EL (cell line): ENCODE measurements around the gene TOLLIP.
A peak's percentile ranks its signal among the peaks of the same experiment; 100 is the strongest.
"Not testable (repeated sequence)": the region's sequence is repeated elsewhere in the genome, so short reads cannot be mapped to it uniquely, and the experiment has no call there.

Experiments
- DNase-seq: peaks from one replicate; pipeline ENCODE4 v3.0.0-alpha.2; 2016

The TOLLIP gene

DNA sequence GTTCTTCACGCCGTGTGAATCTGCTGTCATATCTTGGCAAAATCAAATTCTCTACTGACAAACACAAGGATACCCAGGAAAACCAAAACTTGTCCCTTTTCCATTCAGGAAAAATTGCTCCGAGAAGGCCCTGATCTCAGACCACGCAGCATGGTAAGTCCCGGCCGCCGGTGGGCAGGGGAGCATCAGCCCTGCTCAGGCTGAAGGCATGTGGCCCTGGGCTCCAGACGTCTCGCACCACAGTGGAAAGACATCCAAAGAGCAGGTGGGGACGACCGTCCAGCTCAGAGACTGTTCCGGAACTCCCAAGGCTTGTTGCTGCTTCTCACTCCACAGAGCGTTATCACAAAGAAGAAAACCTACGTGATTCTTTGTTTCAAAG lies 29.8 kb downstream of the TOLLIP start:
- DNase-seq, result no peak

DNA sequence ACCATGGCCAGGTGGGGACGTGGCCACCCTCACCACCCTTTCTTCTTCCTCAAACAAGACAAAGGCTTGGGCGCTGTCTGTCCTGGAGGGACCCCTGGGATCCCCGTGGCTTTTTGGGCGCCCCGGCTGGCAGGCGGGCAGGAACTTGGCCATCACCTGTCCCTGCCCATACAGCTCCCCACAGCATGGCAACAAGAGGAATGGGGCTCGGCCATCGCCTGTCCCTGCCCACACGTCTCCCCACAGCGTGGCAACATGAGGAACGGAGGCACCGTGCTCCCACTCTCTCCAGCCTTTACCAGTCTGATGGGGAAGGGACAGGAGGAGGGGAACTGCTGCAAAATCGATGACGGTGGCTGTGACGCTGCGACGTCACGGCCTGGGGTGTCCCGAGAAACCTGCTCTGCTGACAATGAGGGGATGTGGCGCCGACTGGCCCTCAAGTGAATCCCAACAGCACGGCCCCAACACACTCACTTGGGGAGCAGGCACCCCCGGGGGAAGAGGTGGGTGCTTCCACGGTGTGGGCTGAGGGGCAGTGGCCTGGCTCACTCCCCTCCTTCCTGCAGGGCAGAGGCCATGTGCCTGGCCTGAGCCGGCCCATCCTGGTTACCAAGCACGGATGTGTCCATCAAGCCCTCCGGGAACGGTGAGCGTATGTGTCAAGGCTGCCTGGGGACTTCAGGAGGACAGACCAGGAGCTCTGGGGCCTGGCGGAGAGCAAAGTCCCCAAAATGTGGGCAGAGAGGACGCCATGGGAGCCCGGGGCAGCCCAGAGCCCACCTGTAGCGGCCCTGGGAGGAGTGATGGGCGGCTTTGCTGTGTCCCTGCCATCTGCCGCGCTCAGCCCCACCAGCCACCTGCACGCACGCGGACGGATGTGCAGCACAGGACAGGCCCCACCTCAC lies 30.4 kb downstream of the TOLLIP start:
- no peak for DNase-seq

DNA sequence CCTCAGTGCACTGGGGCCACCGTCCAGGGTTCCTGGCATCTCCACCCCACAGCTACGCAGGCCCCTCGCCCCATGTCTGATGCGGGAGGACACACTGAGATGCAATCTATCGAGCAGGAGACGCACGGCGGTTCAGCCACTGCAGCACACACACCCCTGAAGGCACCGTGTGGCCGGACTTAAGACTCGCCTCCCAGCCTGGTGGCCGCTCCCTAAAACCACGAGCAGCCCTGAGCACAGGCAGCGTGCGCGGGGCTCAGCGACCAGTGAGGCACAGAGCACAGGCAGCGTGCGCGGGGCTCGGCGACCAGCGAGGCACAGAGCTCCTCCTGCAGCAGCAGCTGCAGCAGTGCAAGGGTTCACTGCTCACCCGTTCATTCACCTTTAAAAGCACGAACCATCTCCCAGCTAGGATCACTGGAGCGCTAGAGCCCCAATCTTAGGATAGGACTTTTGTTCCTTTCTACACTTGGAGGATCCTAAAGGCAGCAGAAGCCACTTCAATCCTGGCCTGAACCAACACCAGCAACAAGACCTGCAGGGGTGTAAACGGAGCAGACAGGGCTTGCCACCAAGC lies 31.4 kb downstream of the TOLLIP start:
- no peak for DNase-seq

DNA sequence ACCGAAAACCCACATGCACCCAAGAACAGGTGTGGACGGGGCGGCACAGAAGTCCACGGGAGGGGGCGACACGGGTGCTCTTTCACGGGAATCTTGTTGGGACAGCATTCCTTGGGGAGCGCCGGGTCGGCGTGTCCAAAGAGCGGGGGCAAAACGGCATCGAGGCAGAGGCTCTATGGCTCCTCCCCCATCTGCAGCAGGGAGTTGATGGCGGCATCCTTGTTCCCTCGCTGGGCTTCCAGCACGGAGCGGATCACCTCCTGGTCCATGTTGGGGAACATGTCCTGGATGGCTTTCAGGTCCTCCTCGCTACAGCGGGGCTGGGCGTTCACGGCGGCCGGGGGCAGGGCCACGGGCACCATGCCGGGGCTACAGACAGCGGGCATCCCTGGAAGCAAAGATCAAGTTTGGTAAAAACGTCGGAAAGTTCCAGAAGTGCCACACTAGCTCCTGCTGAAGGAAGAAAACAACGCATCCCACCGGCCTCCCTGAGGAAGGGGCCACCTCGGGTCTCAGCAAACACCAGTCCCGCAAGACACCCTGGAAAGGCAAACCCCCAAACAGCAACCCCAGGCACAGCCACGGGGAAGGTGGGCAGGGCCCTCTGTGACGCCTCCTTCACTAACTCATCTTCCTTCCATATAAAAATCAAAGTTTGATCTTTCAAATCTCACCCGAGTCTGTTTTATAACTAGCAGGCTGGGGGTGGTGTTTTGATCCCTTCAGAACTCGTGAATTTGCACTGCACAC lies 32.4 kb downstream of the TOLLIP start:
- DNase-seq, result no peak

GRCh38 chr11:1276041-1276790 lies 33.2 kb downstream of the TOLLIP start:
- no peak for DNase-seq

- DNase-seq, result no peak
Observed at GRCh38 chr11:1275021-1275420, 34.4 kb downstream of the TOLLIP start.

GRCh38 chr11:1274501-1274900 lies 34.9 kb downstream of the TOLLIP start:
- no peak for DNase-seq

- DNase-seq, result no peak
Observed at GRCh38 chr11:1272531-1272930, 36.9 kb downstream of the TOLLIP start.

DNA sequence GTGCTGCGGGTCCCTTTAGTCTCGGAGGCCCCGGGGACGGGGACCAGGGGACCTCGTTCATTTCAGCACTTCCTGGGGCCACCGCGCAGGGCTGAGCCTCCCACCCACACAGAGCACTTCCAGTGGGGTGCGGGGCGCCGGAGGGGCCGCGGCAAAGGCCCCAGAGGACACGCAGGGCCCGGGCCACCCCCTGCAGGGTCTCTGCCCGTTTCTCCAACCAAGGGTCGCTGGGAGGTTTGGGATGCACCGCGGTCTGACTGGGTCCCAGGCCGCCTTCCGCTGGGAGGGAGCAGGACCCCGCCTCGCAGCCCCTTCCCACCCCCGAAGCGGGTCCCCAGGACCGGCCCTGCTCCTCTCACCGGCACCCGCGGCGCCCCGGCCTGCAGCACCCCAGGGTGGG lies 37.5 kb downstream of the TOLLIP start:
- DNase-seq, result no peak

DNA sequence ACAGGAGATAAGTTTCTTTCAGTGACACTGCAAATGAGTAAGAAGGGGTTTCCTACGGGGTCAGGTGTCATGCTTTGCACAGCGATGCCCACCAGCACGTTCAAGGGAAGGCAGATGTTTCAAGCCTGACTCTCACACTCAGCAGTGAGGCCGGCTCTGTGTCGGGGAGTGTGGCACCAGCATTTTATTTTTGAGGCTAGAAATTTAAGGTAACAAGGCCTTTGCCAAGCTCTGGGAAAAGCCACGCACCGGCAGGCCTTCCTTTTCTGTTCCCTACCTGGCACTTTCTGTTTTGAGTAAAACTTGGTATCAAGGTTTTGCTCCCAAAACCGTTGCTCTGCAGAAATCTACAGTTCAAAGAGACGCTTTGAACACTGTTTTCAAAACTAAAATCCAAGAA lies 38.0 kb downstream of the TOLLIP start:
- DNase-seq, result no peak

DNA sequence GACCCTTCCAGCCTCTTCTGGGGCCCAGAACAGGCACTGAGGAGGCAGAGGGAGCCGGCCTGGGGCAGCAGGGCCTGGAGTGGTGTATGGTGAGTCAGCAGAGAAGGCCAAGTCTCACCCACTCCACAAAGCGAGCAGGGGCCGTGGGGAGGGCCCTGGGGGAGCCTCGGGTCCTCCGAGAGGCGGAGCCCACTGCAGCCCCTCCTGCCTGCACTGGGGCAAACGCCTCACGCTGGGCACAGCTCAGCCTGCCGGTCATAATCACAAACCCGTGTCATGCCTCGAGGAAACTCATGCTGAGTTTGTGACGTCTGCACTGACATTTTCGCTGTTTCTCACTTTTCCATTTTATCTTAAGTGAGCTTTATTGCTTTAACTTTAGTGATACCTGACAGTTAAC lies 38.4 kb downstream of the TOLLIP start:
- DNase-seq, result peak; percentile 7

- DNase-seq, result no peak
Observed at GRCh38 chr11:1270476-1270875, 39.0 kb downstream of the TOLLIP start.

- no peak for DNase-seq
Observed at GRCh38 chr11:1269957-1270356, 39.5 kb downstream of the TOLLIP start.

DNA sequence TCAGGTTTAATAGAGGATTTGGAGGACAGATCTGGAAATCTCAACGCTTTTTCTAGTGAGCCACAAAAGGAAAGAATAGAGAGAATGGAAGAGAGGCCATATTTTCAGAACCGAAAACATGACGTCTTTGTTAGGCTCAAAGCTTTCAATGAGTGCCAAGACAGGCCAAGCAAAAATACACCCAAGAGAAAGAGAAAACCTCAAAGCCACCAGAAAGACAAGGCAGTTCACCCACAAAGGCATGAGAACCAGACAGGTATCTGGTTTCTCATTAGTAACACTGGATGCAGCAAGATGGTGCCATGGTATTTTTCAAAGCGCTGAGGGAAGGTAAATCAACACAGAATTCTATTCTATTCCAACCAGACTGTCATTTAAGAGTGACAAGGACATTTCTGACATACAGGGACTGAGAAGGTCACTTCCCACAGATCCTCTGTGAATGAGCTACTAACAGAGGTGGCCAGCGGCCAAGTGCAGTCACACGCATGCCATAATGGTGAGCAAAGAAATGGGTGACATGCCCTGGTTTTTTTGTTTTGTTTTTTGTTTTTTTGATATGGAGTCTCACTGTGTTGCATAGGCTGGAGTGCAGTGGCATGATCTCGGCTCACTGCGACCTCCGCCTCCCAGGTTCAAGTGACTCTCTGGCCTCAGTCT lies 41.9 kb downstream of the TOLLIP start:
- no peak for DNase-seq

GRCh38 chr11:1266976-1267375 lies 42.5 kb downstream of the TOLLIP start:
- DNase-seq, result not testable (repeated sequence)

DNA sequence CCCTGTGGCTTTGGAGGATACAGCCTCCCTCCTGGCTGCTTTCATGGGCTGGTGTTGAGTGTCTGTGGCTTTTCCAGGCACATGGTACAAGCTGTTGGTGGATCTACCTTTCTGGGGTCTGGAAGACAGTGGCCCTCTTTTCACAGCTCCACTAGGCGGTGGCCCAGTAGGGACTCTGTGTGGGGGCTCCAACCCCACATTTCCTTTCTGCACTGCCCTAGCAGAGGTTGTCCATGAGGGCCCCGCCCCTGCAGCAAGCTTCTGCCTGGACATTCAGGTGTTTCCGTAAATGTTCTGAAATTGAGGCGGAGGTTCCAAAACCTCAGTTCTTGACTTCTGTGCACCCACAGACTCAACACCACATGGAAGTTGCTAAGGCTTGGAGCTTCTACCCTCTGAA lies 44.0 kb downstream of the TOLLIP start:
- not testable (repeated sequence) for DNase-seq

DNA sequence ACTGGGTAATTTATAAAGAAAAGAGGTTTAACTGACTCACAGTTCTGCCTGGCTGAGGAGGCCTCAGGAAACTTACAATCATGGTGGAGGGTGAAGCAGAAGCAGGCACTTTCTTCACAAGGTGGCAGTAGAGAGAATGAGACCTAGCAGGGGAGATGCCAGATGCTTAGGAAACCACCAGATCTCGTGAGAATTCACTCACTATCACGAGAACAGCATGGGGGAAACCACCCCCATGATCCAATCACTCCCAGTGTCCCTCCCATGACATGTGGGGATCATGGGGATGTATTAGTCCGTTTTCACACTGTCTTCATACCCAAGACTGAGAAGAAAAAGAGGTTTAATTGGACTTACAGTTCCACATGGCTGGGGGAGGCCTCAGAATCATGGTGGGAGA lies 45.0 kb downstream of the TOLLIP start:
- DNase-seq, result peak; percentile 78

DNA sequence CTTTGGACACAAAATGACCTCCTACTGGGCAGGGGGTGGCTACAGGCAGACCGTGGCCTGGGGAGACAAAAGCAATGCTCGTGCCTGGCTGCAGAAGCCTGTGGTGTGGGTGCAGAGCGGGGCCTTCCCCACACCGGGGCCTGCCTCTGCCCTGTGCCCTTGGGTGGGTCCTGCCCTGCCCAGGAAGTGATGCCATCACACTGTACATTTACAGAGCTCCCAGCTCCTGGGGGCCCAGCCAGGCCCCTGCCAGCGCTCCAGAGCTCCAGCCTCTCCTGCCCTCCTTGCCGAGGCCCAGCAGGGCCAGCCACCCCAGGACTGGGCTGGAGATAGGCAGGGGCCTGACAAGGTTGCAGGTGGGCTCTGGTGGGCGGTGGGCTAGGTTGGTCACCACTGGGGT lies 46.4 kb downstream of the TOLLIP start:
- no peak for DNase-seq

- DNase-seq, result peak; percentile 90
Observed at GRCh38 chr11:1262172-1263006, 47.0 kb downstream of the TOLLIP start.

GRCh38 chr11:1261241-1262071 lies 48.0 kb downstream of the TOLLIP start:
- no peak for DNase-seq

DNA sequence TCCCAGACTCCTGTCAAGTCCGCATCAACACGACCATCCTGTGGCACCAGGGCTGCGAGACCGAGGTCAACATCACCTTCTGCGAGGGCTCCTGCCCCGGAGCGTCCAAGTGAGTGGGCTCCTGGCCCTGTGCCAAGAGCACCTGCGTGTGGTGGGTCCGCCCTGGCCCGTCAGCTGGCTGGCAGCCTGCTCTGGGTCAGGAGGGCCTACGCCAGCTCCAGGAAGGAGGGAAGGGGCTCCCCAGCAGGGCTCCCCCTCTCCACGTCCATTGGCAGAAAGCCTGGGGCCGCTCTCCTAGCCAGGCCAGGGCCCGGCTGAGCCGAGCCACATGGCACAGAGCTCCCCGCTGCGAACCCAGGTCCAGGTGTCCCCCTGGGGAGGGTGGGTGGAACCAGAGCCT lies 48.8 kb downstream of the TOLLIP start:
- no peak for DNase-seq
